Heart left ventricle (tissue), 13 donors: ENCODE results near the gene ST3GAL5.

Experiments
- CTCF ChIP-seq, 12 donors: fragments of 200-600 bp; sonication (generic) in 4 of 12; IDR thresholded peaks; one replicate each; pipeline versions ENCODE4 v1.5.0 to v1.8.0; 2018 to 2022; ENCODE audit warnings: antibody characterized with exemption in 12 of 12, mild to moderate bottlenecking in 5 of 12
- POLR2A ChIP-seq, 2 donors: fragments of 450-650 bp; IDR thresholded peaks; one replicate each; pipeline ENCODE4 v1.6.1; 2017; ENCODE audit warnings: antibody characterized with exemption in 2 of 2, mild to moderate bottlenecking in 2 of 2, moderate library complexity in 2 of 2
- donor health status: ischemic (EF 13 %, LVEDD 7.1; RV severe dilation, severe dysfunction).
- donor health status: DM: no; HTN: yes; CAD: no.
- donor health status: DM: no; HTN: no; CAD: no.
- donor health status: ischemic (EF 25% LVEDD 6.9; RV normal size, moderate dysfunction).
- donor health status: ischemic (EF 25% LVEDD 5.7; RV mildly dilated, moderate dysfunction).
- donor health status: ischemic (EF 35%, LVEDD 5.7; RV mildly dilated, moderate dysfunction).
- donor health status: nonischemic (EF 11% LVEDD 7.7; RV severe dilation, severe dysfunction).
- donor health status: DM: yes; HTN: yes; CAD: no.
- donor health status: PGD.
- donor health status: ischemic (EF 29% LVEDD 5.4; RV normal size, mild dysfunction).
- donor health status: nonischemic (EF 23%, LVEDD 6.1; RV moderate dilation, normal function).

- TF ChIP-seq CTCF (IDR thresholded peaks at IDR 0.05) (no peak), POLR2A (IDR thresholded peaks at IDR 0.05) (no peak)
Observed at GRCh38 chr2:85890522-85891176, 1.9 kb upstream of the ST3GAL5 start.
